ENCODE measurements around the gene RBM38. TPM values are rescaled to one million over a fixed set of nuclear protein-coding genes. Genes with fewer than 3 reads are reported as not detected.
A peak's percentile ranks its signal among the peaks of the same experiment; 100 is the strongest.

Gene RBM38
- total and polyA plus RNA-seq, 9 of the 15 experiments (the other 6 are each of a cell fraction or from before 2014, with no cell fraction given): 0.28 to 82.4 (median 33.2) TPM

GRCh38 chr20:57389695-57390603 is 1.2 kb upstream of the RBM38 start (continued):
- TF ChIP-seq, protein P1, sequence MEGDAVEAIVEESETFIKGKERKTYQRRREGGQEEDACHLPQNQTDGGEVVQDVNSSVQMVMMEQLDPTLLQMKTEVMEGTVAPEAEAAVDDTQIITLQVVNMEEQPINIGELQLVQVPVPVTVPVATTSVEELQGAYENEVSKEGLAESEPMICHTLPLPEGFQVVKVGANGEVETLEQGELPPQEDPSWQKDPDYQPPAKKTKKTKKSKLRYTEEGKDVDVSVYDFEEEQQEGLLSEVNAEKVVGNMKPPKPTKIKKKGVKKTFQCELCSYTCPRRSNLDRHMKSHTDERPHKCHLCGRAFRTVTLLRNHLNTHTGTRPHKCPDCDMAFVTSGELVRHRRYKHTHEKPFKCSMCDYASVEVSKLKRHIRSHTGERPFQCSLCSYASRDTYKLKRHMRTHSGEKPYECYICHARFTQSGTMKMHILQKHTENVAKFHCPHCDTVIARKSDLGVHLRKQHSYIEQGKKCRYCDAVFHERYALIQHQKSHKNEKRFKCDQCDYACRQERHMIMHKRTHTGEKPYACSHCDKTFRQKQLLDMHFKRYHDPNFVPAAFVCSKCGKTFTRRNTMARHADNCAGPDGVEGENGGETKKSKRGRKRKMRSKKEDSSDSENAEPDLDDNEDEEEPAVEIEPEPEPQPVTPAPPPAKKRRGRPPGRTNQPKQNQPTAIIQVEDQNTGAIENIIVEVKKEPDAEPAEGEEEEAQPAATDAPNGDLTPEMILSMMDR (IDR thresholded peaks at IDR 0.05 in 2 of 3, conservative IDR thresholded peaks at IDR 0.05 in 1 of 3; ENCODE audit: insufficient read depth in 2 of 3, low read depth in 1 of 3, low read length in 3 of 3): no peak
- TF ChIP-seq ZFP36 (IDR thresholded peaks at IDR 0.05; ENCODE audit: low read depth, low read length, partially characterized antibody) (no peak), SP2 (IDR thresholded peaks at IDR 0.05; ENCODE audit: extremely low read depth, low read depth, low read length, poor library complexity, severe bottlenecking) (no peak), TOE1 (IDR thresholded peaks at IDR 0.05; ENCODE audit: borderline replicate concordance) (peak; percentile 45), TOE1 (CRISPR knock-in tag; IDR thresholded peaks at IDR 0.05; ENCODE audit: borderline replicate concordance, low read depth) (no peak), FOXA1 (IDR thresholded peaks at IDR 0.05; ENCODE audit: borderline replicate concordance) (no peak), TARDBP (IDR thresholded peaks at IDR 0.05) (no peak), TAF15 (IDR thresholded peaks at IDR 0.05; ENCODE audit: low read depth, low read length) (no peak), MYNN (IDR thresholded peaks at IDR 0.05) (no peak), MYNN (CRISPR knock-in tag; IDR thresholded peaks at IDR 0.05) (no peak), MCM7 (IDR thresholded peaks at IDR 0.05) (no peak), RBM17 (IDR thresholded peaks at IDR 0.05; ENCODE audit: borderline replicate concordance, low read depth, low read length) (no peak), PRMT5 (CRISPR knock-in tag; IDR thresholded peaks at IDR 0.05) (no peak), DLX4 (CRISPR knock-in tag; IDR thresholded peaks at IDR 0.05) (no peak), RCOR1 (IDR thresholded peaks at IDR 0.05; ENCODE audit: borderline replicate concordance in 1 of 2, low read depth in 2 of 2, low read length in 2 of 2) (no peak), MCM5 (IDR thresholded peaks at IDR 0.05; ENCODE audit: low read depth) (no peak), ZNF140 (CRISPR knock-in tag; IDR thresholded peaks at IDR 0.05) (no peak), ZNF175 (CRISPR knock-in tag; IDR thresholded peaks at IDR 0.05; ENCODE audit: low read depth) (peak; percentile 50; the same call in 1 of the 2 replicates), ZNF707 (CRISPR knock-in tag; conservative IDR thresholded peaks at IDR 0.05) (no peak), NEUROD1 (IDR thresholded peaks at IDR 0.05; ENCODE audit: borderline replicate concordance, low read depth, low read length, partially characterized antibody) (no peak), KDM4B (IDR thresholded peaks at IDR 0.05; ENCODE audit: borderline replicate concordance in 2 of 2, low read depth in 1 of 2) (no peak), ETS2 (tag; IDR thresholded peaks at IDR 0.05; ENCODE audit: borderline replicate concordance, poor library complexity, severe bottlenecking) (no peak)
- TF ChIP-seq, protein P2, sequence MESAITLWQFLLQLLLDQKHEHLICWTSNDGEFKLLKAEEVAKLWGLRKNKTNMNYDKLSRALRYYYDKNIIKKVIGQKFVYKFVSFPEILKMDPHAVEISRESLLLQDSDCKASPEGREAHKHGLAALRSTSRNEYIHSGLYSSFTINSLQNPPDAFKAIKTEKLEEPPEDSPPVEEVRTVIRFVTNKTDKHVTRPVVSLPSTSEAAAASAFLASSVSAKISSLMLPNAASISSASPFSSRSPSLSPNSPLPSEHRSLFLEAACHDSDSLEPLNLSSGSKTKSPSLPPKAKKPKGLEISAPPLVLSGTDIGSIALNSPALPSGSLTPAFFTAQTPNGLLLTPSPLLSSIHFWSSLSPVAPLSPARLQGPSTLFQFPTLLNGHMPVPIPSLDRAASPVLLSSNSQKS (CRISPR knock-in tag; IDR thresholded peaks at IDR 0.05): no peak
- TF ChIP-seq, protein P3, sequence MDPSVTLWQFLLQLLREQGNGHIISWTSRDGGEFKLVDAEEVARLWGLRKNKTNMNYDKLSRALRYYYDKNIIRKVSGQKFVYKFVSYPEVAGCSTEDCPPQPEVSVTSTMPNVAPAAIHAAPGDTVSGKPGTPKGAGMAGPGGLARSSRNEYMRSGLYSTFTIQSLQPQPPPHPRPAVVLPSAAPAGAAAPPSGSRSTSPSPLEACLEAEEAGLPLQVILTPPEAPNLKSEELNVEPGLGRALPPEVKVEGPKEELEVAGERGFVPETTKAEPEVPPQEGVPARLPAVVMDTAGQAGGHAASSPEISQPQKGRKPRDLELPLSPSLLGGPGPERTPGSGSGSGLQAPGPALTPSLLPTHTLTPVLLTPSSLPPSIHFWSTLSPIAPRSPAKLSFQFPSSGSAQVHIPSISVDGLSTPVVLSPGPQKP (CRISPR knock-in tag; IDR thresholded peaks at IDR 0.05): no peak
